ENCODE measurements around the gene ITPR3.

The ITPR3 gene

GRCh38 chr6:33721508-33721907 lies 100.4 kb downstream of the ITPR3 start:
- Histone ChIP-seq H3K4me3 (no peak overlapping the region), H3K27ac (no peak overlapping the region)
- no peak for TF ChIP-seq CTCF (IDR thresholded peaks at IDR 0.05)
- DNase-seq (ENCODE audit: low spot score), result no peak

GRCh38 chr6:33722103-33722623 lies 101.0 kb downstream of the ITPR3 start:
- no peak overlapping the region for H3K27ac ChIP-seq
- no peak overlapping the region for H3K4me3 ChIP-seq
- no peak for TF ChIP-seq CTCF (IDR thresholded peaks at IDR 0.05)
- DNase-seq (ENCODE audit: low spot score), result no peak

GRCh38 chr6:33723371-33724085 lies 102.4 kb downstream of the ITPR3 start:
- no peak for DNase-seq (ENCODE audit: low spot score)
- H3K4me3 ChIP-seq, result no peak overlapping the region
- no peak overlapping the region for H3K27ac ChIP-seq
- TF ChIP-seq CTCF (IDR thresholded peaks at IDR 0.05), result no peak

- DNase-seq (ENCODE audit: low spot score), result no peak
- TF ChIP-seq CTCF (IDR thresholded peaks at IDR 0.05), result no peak
- Histone ChIP-seq H3K4me3 (no peak overlapping the region), H3K27ac (no peak overlapping the region)
These were observed 103.2 kb downstream of the ITPR3 start for GRCh38 chr6:33724102-33725023.

GRCh38 chr6:33725222-33725621 lies 104.1 kb downstream of the ITPR3 start:
- Histone ChIP-seq H3K4me3 (no peak overlapping the region), H3K27ac (no peak overlapping the region)
- TF ChIP-seq CTCF (IDR thresholded peaks at IDR 0.05), result no peak
- no peak for DNase-seq (ENCODE audit: low spot score)

GRCh38 chr6:33725891-33726673 lies 105.0 kb downstream of the ITPR3 start:
- no peak for TF ChIP-seq CTCF (IDR thresholded peaks at IDR 0.05)
- H3K27ac ChIP-seq, result no peak overlapping the region
- H3K4me3 ChIP-seq, result no peak overlapping the region
- DNase-seq (ENCODE audit: low spot score), result no peak
